Loucy (cell line): ENCODE results near the gene KLHDC10.
A peak's percentile ranks its signal among the peaks of the same experiment; 100 is the strongest.

Experiments
- H2AFZ ChIP-seq: fragments of 200-600 bp; sonication (generic); 2 replicates; pipeline ENCODE4 v1.6.0; 2016; ENCODE audit warnings: antibody characterized with exemption, mild to moderate bottlenecking, low read length, moderate library complexity
- H3F3A ChIP-seq: fragments of 200-600 bp; 2 replicates; pipeline ENCODE4 v1.6.0; 2016; ENCODE audit warnings: antibody characterized with exemption, low read depth, mild to moderate bottlenecking
- H3K27me3 ChIP-seq: fragments of 200-600 bp; sonication (generic); 2 replicates; pipeline ENCODE4 v1.6.1; 2014; ENCODE audit warnings: low read length, mild to moderate bottlenecking; ENCODE audit not compliant: insufficient read depth, poor library complexity, severe bottlenecking
- H3K36me3 ChIP-seq: fragments of 200-600 bp; sonication (generic); 2 replicates; pipeline ENCODE4 v1.6.1; 2016; ENCODE audit warnings: low read length; ENCODE audit not compliant: insufficient read depth
- H3K4me1 ChIP-seq: fragments of 200-600 bp; sonication (generic); 2 replicates; pipeline ENCODE4 v1.5.1; 2014; ENCODE audit warnings: low read length, mild to moderate bottlenecking; ENCODE audit not compliant: insufficient read depth, poor library complexity, severe bottlenecking
- H3K4me2 ChIP-seq: fragments of 200-600 bp; sonication (generic); 2 replicates; pipeline ENCODE4 v1.6.0; 2014; ENCODE audit warnings: antibody characterized with exemption, low read length, low read depth, mild to moderate bottlenecking; ENCODE audit not compliant: poor library complexity, severe bottlenecking
- H3K4me3 ChIP-seq: fragments of 200-600 bp; sonication (generic); 2 replicates; pipeline ENCODE4 v1.5.1; 2014; ENCODE audit warnings: low read length, mild to moderate bottlenecking, mixed read lengths; ENCODE audit not compliant: poor library complexity, severe bottlenecking
- H3K79me2 ChIP-seq: fragments of 200-600 bp; sonication (generic); 2 replicates; pipeline ENCODE4 v1.6.1; 2014; ENCODE audit warnings: low read length; ENCODE audit not compliant: insufficient read depth
- H3K9ac ChIP-seq: fragments of 200-600 bp; sonication (generic); 2 replicates; pipeline ENCODE4 v1.6.0; 2014; ENCODE audit warnings: mild to moderate bottlenecking, low read depth, low read length, moderate library complexity; ENCODE audit not compliant: poor library complexity, severe bottlenecking
- H3K9me2 ChIP-seq: fragments of 200-600 bp; sonication (generic); replicated peaks from 2 replicates; pipeline ENCODE4 v1.6.1; 2016; ENCODE audit warnings: low read depth, low read length, mixed read lengths
- H3K9me3 ChIP-seq: fragments of 200-600 bp; sonication (generic); 2 replicates; pipeline ENCODE4 v1.6.1; 2014; ENCODE audit warnings: mild to moderate bottlenecking, antibody characterized with exemption, low read length, low read depth; ENCODE audit not compliant: insufficient read depth
- H4K20me1 ChIP-seq: fragments of 200-600 bp; sonication (generic); 2 replicates; pipeline ENCODE4 v1.6.0; 2014; ENCODE audit warnings: antibody characterized with exemption, low read length, mild to moderate bottlenecking; ENCODE audit not compliant: insufficient read depth, poor library complexity, severe bottlenecking
- CTCF ChIP-seq: fragments of 200-600 bp; sonication (generic); conservative IDR thresholded peaks from 2 replicates; pipeline ENCODE4 v1.5.1; 2014; ENCODE audit warnings: mild to moderate bottlenecking, antibody characterized with exemption, low read length
- EZH2phosphoT487 ChIP-seq: fragments of 200-600 bp; IDR thresholded peaks from 2 replicates; pipeline ENCODE4 v1.6.1; 2018; ENCODE audit warnings: antibody characterized with exemption, mild to moderate bottlenecking, moderate library complexity, borderline replicate concordance

Gene KLHDC10

GRCh38 chr7:130069179-130069977, 956 bp upstream of the KLHDC10 start:
- peaks cover 32% of the 10 kb centered on the region for H3K79me2 ChIP-seq
- peak overlapping the region; percentile 73 for H3K9ac ChIP-seq
- H2AFZ ChIP-seq = peak overlapping the region; percentile 98

GRCh38 chr7:130070861-130071622, 708 bp downstream of the KLHDC10 start:
- Histone ChIP-seq H3K79me2 (peaks cover 49% of the 10 kb centered on the region), H3K9ac (peak overlapping the region; percentile 68), H3K36me3 (no peaks in the 10 kb centered on the region), H3K4me1 (peaks cover 42% of the 10 kb centered on the region), H3K4me3 (peak overlapping the region; percentile 87), H4K20me1 (peaks cover 24% of the 10 kb centered on the region), H3K9me3 (no peaks in the 10 kb centered on the region), H3F3A (no peaks in the 10 kb centered on the region), H3K9me2 (no peaks in the 10 kb centered on the region), H3K27me3 (no peaks in the 10 kb centered on the region), H2AFZ (0 out of 2 replicates have a peak overlapping the region, but pooled peaks have one; percentile 40), H3K4me2 (peak overlapping the region; percentile 83)
- TF ChIP-seq EZH2phosphoT487 (no peak), CTCF (no peak)

More at GRCh38 chr7:130069179-130069977, 956 bp upstream of the KLHDC10 start:
- Histone ChIP-seq H3K27me3 (no peaks in the 10 kb centered on the region), H3K9me3 (no peaks in the 10 kb centered on the region), H3K4me1 (peaks cover 28% of the 10 kb centered on the region), H4K20me1 (peaks cover 9% of the 10 kb centered on the region), H3K4me2 (peak overlapping the region; percentile 81), H3F3A (no peaks in the 10 kb centered on the region), H3K4me3 (peak overlapping the region; percentile 87), H3K36me3 (no peaks in the 10 kb centered on the region), H3K9me2 (no peaks in the 10 kb centered on the region)
- TF ChIP-seq CTCF = no peak
- TF ChIP-seq EZH2phosphoT487 = no peak

DNA sequence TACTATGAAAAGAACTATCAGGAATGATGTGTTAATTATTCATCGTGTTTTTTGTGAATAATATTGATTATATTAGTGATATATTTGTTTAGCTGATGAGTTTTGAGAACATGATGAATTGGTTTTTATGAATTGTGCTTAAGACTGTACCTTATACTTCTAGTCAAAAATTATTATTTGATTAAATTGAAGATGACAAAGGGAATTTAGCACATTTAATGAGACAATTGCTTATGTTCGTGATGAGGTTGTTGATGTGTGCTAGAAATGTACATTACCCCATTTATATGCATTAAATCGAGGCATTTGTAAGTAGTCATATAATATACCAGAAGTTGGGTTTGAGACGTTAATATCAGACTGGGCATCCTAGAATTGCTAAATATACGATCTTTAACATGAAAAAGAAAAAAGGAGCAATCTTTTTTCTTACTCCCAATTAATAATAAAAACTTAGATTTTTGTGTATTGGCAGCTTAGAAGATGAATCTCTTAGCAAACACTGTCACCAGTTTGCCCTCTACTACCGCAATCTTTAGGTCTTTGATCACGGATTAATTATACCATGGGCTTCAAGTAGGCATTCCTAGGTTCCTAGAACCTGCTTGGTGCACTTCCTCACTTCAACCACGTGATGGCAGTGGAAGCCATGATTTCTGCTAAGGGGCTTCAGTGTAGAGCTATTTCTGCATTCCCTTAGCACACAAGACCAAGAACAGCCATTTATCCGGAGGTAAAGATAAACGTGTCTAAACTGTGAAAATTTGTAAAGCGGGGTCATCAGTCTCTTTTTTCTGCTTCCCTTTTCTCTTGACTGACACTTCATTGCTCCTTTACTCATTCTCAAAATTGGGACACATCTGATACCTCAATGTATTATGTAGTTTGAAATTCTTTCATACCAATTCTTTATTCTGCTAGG, 1.6 kb downstream of the KLHDC10 start:
- H3K9ac ChIP-seq = peak overlapping the region; percentile 68
- H3K4me3 ChIP-seq = peak overlapping the region; percentile 87
- H3F3A ChIP-seq = no peaks in the 10 kb centered on the region
- peaks cover 30% of the 10 kb centered on the region for H4K20me1 ChIP-seq
- no peaks in the 10 kb centered on the region for H3K9me3 ChIP-seq
- no peaks in the 10 kb centered on the region for H3K9me2 ChIP-seq
- no peaks in the 10 kb centered on the region for H3K27me3 ChIP-seq
- peaks cover 57% of the 10 kb centered on the region for H3K79me2 ChIP-seq
- H3K36me3 ChIP-seq = no peaks in the 10 kb centered on the region
- peak overlapping the region; percentile 83 for H3K4me2 ChIP-seq
- TF ChIP-seq CTCF = peak; percentile 96
- TF ChIP-seq EZH2phosphoT487 = no peak
- H3K4me1 ChIP-seq = peaks cover 43% of the 10 kb centered on the region
- no peak overlapping the region for H2AFZ ChIP-seq
